IMR-90 (cell line): ENCODE data around the gene NT5E. TPM values are rescaled to one million over a fixed set of nuclear protein-coding genes. Genes with fewer than 3 reads are reported as not detected.

Experiments used
- ATAC-seq: fragments of 200-7000 bp; cut with Tn5 transposase; 2 replicates; pipeline ENCODE4 v1.9.1; 2020; ENCODE audit warnings: low read depth, mild to moderate bottlenecking, moderate library complexity
- BruUV-seq: library from RNA; stranded (reverse); fragments of 400-500 nt; replicated peaks from 2 replicates; lab custom pipeline; 2021; lab: Mats Ljungman, UMichigan
- CTCF ChIA-PET: fragments of 300-600 bp; formaldehyde crosslinking; extraction: SDS; loops from one replicate; lab custom pipeline; 2021; ENCODE audit warnings: antibody characterized with exemption; lab: Yijun Ruan, JAX
- POLR2A ChIA-PET: fragments of 300-600 bp; sonication (Branson Sonifier 250); formaldehyde crosslinking; loops from one replicate; lab custom pipeline; 2022; ENCODE audit warnings: antibody characterized with exemption; ENCODE audit not compliant: unreplicated experiment; lab: Charles Lee
- DNase-seq: peaks from one replicate; pipeline ENCODE4 v3.0.0; 2013
- H2AFZ ChIP-seq: replicated peaks from 2 replicates; pipeline ENCODE3; 2013; ENCODE audit warnings: low read length, mild to moderate bottlenecking; ENCODE audit not compliant: poor library complexity
- H2AK5ac ChIP-seq: 2 replicates; pipeline ENCODE4 v1.6.1; 2013; ENCODE audit warnings: low read depth, low read length, inconsistent platforms
- H2AK9ac ChIP-seq: replicated peaks from 2 replicates; pipeline ENCODE3; 2013; ENCODE audit warnings: mild to moderate bottlenecking, low read depth, low read length, moderate library complexity; ENCODE audit not compliant: poor library complexity
- H2BK120ac ChIP-seq: 2 replicates; pipeline ENCODE4 v1.6.1; 2013; ENCODE audit warnings: low read depth, low read length, inconsistent platforms
- H2BK15ac ChIP-seq: 3 replicates; pipeline ENCODE4 v1.6.1; 2013; ENCODE audit warnings: low read depth, low read length, inconsistent platforms
- H2BK20ac ChIP-seq: 2 replicates; pipeline ENCODE4 v1.6.1; 2013; ENCODE audit warnings: low read depth, mild to moderate bottlenecking, inconsistent platforms, low read length, moderate library complexity
- H2BK5ac ChIP-seq: 2 replicates; pipeline ENCODE4 v1.6.1; 2013; ENCODE audit warnings: mild to moderate bottlenecking, low read depth, low read length, inconsistent platforms; ENCODE audit not compliant: poor library complexity, severe bottlenecking
- H3K14ac ChIP-seq: replicated peaks from 2 replicates; pipeline ENCODE4 v1.6.1; 2013; ENCODE audit warnings: low read depth, low read length, inconsistent platforms
- H3K18ac ChIP-seq: 2 replicates; pipeline ENCODE4 v1.6.1; 2013; ENCODE audit warnings: low read depth, low read length, control low read depth
- H3K23ac ChIP-seq: 2 replicates; pipeline ENCODE4 v1.6.1; 2013; ENCODE audit warnings: low read depth, low read length, inconsistent platforms
- H3K27ac ChIP-seq: 2 replicates; pipeline ENCODE4 v1.5.1; 2013; ENCODE audit warnings: mild to moderate bottlenecking, control low read depth, low read length; ENCODE audit not compliant: insufficient read depth
- H3K27me3 ChIP-seq: 2 replicates; pipeline ENCODE4 v1.6.1; 2013; ENCODE audit warnings: low read length; ENCODE audit not compliant: control insufficient read depth, insufficient read depth
- H3K36me3 ChIP-seq: 2 replicates; pipeline ENCODE4 v1.6.1; 2013; ENCODE audit warnings: low read length, mixed read lengths; ENCODE audit not compliant: control insufficient read depth, insufficient read depth
- H3K4ac ChIP-seq: 2 replicates; pipeline ENCODE4 v1.6.1; 2013; ENCODE audit warnings: low read depth, low read length, inconsistent platforms
- H3K4me1 ChIP-seq: 2 replicates; pipeline ENCODE4 v1.6.1; 2013; ENCODE audit warnings: low read length, mixed read lengths; ENCODE audit not compliant: control insufficient read depth, insufficient read depth
- H3K4me2 ChIP-seq: 2 replicates; pipeline ENCODE4 v1.6.1; 2013; ENCODE audit warnings: low read depth, mild to moderate bottlenecking, control low read depth, low read length, moderate library complexity
- H3K4me3 ChIP-seq: 2 replicates; pipeline ENCODE4 v1.5.1; 2013; ENCODE audit warnings: low read depth, mild to moderate bottlenecking, control low read depth, low read length, moderate library complexity; ENCODE audit not compliant: insufficient read depth
- H3K56ac ChIP-seq: 2 replicates; pipeline ENCODE4 v1.6.1; 2013; ENCODE audit warnings: low read length, inconsistent platforms; ENCODE audit not compliant: insufficient read depth; ENCODE audit errors: extremely low read depth
- H3K79me1 ChIP-seq, 2 experiments: 2 replicates each; pipeline ENCODE4 v1.6.1; 2013; ENCODE audit warnings: low read length in 2 of 2, inconsistent platforms in 1 of 2, low read depth in 1 of 2
- H3K9ac ChIP-seq: 2 replicates; pipeline ENCODE4 v1.6.1; 2013; ENCODE audit warnings: low read depth, low read length, control low read depth
- H3K9me1 ChIP-seq: 2 replicates; pipeline ENCODE4 v1.6.1; 2013; ENCODE audit warnings: low read length, inconsistent platforms; ENCODE audit not compliant: insufficient read depth
- H3K9me3 ChIP-seq: 2 replicates; pipeline ENCODE4 v1.6.1; 2013; ENCODE audit warnings: low read length; ENCODE audit not compliant: control insufficient read depth, insufficient read depth
- H4K20me1 ChIP-seq: 2 replicates; pipeline ENCODE4 v1.6.1; 2013; ENCODE audit warnings: low read length, inconsistent platforms; ENCODE audit not compliant: insufficient read depth
- H4K5ac ChIP-seq: 2 replicates; pipeline ENCODE4 v1.6.1; 2013; ENCODE audit warnings: mild to moderate bottlenecking, low read depth, low read length, control low read depth
- H4K8ac ChIP-seq, 2 experiments: 2 replicates each; pipeline ENCODE4 v1.6.1; 2013; ENCODE audit warnings: low read depth in 2 of 2, low read length in 2 of 2, control low read depth in 1 of 2, inconsistent platforms in 1 of 2
- H4K91ac ChIP-seq: 2 replicates; pipeline ENCODE4 v1.6.1; 2013; ENCODE audit warnings: low read depth, low read length, inconsistent platforms; ENCODE audit not compliant: insufficient read depth
- CHD1 ChIP-seq: IDR thresholded peaks from 2 replicates; pipeline ENCODE4 v1.6.1; 2012; ENCODE audit warnings: low read depth, low read length, improper control_type of control experiment
- MAFK ChIP-seq: IDR thresholded peaks from 2 replicates; pipeline ENCODE4 v1.6.1; 2012; ENCODE audit warnings: low read depth, low read length, improper control_type of control experiment
- NFE2L2 ChIP-seq: fragments of 150-350 bp; IDR thresholded peaks from 2 replicates; pipeline ENCODE4 v1.6.1; 2016; ENCODE audit warnings: low read depth, mild to moderate bottlenecking, low read length
- WGBS, 2 experiments: methylation state at CpG; one replicate each; pipeline versions ENCODE4 v1.1.5 to v1.1.7; 2013; ENCODE audit warnings: missing lambda C conversion rate in 2 of 2; ENCODE audit not compliant: insufficient read length in 1 of 2; ENCODE audit errors: extremely low coverage in 2 of 2; 5-methylcytosine and 5-hydroxymethylcytosine counted together
- dilution Hi-C: fragments of 300-500 bp; cut with HindIII; formaldehyde crosslinking; loops from one replicate; pipeline ENCODE4 v1.14.3; 2018; ENCODE audit warnings: low sequenced_read_pairs; ENCODE audit not compliant: unreplicated experiment
- in situ Hi-C: fragments of 300-500 bp; cut with MboI; formaldehyde crosslinking; loops from 3 replicates; pipeline ENCODE4 v1.14.3; 2019; ENCODE audit warnings: low sequenced_read_pairs, inconsistent platforms, mixed read lengths
- intact Hi-C: fragments of 100-400 bp; cut with micrococcal nuclease; formaldehyde crosslinking; loops from 2 replicates; pipeline ENCODE4 v1.10.0; 2022
- polyA plus RNA-seq, 3 experiments: library from polyadenylated mRNA; depleted of rRNA; stranded (reverse); fragments of >200 nt; gene quantifications; 2 replicates each; pipeline ENCODE4 v1.2.3, GENCODE V29; 2012; ENCODE audit warnings: low replicate concordance in 1 of 3
- total RNA-seq: library from RNA; depleted of rRNA; stranded (reverse); fragments of >200 nt; gene quantifications from 2 replicates; pipeline ENCODE4 v1.2.3, GENCODE V29; 2012

NT5E gene
- total and polyA plus RNA-seq, 2 of the 4 experiments (the other 2 are of a cell fraction): 153 to 280 TPM

GRCh38 chr6:85443349-85444117 lies 6.3 kb upstream of the NT5E start:
- Histone ChIP-seq H2AK9ac (no peak overlapping the region), H2BK15ac (no peak overlapping the region), H2BK5ac (no peak overlapping the region), H3K27ac (no peak overlapping the region), H4K20me1 (no peaks in the 10 kb centered on the region), H3K36me3 (no peaks in the 10 kb centered on the region), H4K5ac (no peak overlapping the region), H3K79me1 (peaks cover 14 to 16% of the 10 kb centered on the region in 2 experiments), H4K91ac (no peak overlapping the region), H4K8ac (no peak overlapping the region), H3K4me1 (peaks cover 10% of the 10 kb centered on the region; the same call in 1 of the 2 replicates), H3K27me3 (no peaks in the 10 kb centered on the region), H3K4me2 (no peak overlapping the region), H3K9me1 (peaks cover 2% of the 10 kb centered on the region; the same call in 1 of the 2 replicates), H3K14ac (no peak overlapping the region), H2AK5ac (no peak overlapping the region), H3K4ac (no peak overlapping the region), H3K56ac (no peak overlapping the region), H3K9ac (no peak overlapping the region), H3K23ac (0 out of 2 replicates have a peak overlapping the region, but pooled peaks have one; percentile 51), H3K9me3 (peaks cover 5% of the 10 kb centered on the region), H2BK120ac (no peak overlapping the region), H3K4me3 (no peak overlapping the region), H2BK20ac (no peak overlapping the region), H2AFZ (no peak overlapping the region), H3K18ac (no peak overlapping the region)
- ATAC-seq: no peak
- intact Hi-C loops: no loop called here
- BruUV-seq: no TSS peak
- dilution Hi-C loops: no loop called here
- ChIA-PET CTCF (interaction anchor here (0.6 kb wide), 1 partner anchor 16 kb away, joined by 5 read pairs; no protein-coding TSS in a partner anchor), POLR2A (no interaction called here)
- TF ChIP-seq NFE2L2 (no peak), MAFK (peak; percentile 90), CHD1 (no peak)
- in situ Hi-C loops: no loop called here
- DNase-seq: no peak
- WGBS, 2 experiments: no CpG with 5 or more reads among the region's 1 CpG
